ENCODE results near the gene PRR5.

Gene PRR5

GRCh38 chr22:44711241-44711560 is 9.2 kb downstream of the PRR5 start:
- no peaks in the 10 kb centered on the region for H3K4me1 ChIP-seq (ENCODE audit: insufficient read depth, poor library complexity, severe bottlenecking)
- no peaks in the 10 kb centered on the region for H3K36me3 ChIP-seq (ENCODE audit: low read depth)
- H3K27ac ChIP-seq (ENCODE audit: poor library complexity, severe bottlenecking), result no peak overlapping the region
- no peak for ATAC-seq (ENCODE audit: low read depth)
- no peaks in the 10 kb centered on the region for H3K9me3 ChIP-seq (ENCODE audit: severe bottlenecking)
- H3K4me3 ChIP-seq (ENCODE audit: severe bottlenecking), result no peak overlapping the region
- no peak for DNase-seq (ENCODE audit: low spot score)
- H3K27me3 ChIP-seq (ENCODE audit: insufficient read depth, poor library complexity, severe bottlenecking), result no peaks in the 10 kb centered on the region
- no peak for TF ChIP-seq CTCF (IDR thresholded peaks at IDR 0.05; ENCODE audit: poor library complexity, severe bottlenecking)

GRCh38 chr22:44711690-44712555 is 9.9 kb downstream of the PRR5 start:
- TF ChIP-seq CTCF (IDR thresholded peaks at IDR 0.05; ENCODE audit: poor library complexity, severe bottlenecking), result no peak
- no peak overlapping the region for H3K27ac ChIP-seq (ENCODE audit: poor library complexity, severe bottlenecking)

GRCh38 chr22:44712962-44713361 is 11.0 kb downstream of the PRR5 start:
- Histone ChIP-seq H3K4me3 (ENCODE audit: severe bottlenecking) (no peak overlapping the region), H3K27me3 (ENCODE audit: insufficient read depth, poor library complexity, severe bottlenecking) (no peaks in the 10 kb centered on the region), H3K4me1 (ENCODE audit: insufficient read depth, poor library complexity, severe bottlenecking) (no peaks in the 10 kb centered on the region), H3K36me3 (ENCODE audit: low read depth) (no peaks in the 10 kb centered on the region), H3K27ac (ENCODE audit: poor library complexity, severe bottlenecking) (no peak overlapping the region), H3K9me3 (ENCODE audit: severe bottlenecking) (no peaks in the 10 kb centered on the region)
- TF ChIP-seq CTCF (IDR thresholded peaks at IDR 0.05; ENCODE audit: poor library complexity, severe bottlenecking), result no peak
- DNase-seq (ENCODE audit: low spot score) (no peak), ATAC-seq (ENCODE audit: low read depth) (no peak)

More at GRCh38 chr22:44711690-44712555, 9.9 kb downstream of the PRR5 start:
- H3K36me3 ChIP-seq (ENCODE audit: low read depth), result no peaks in the 10 kb centered on the region
- DNase-seq (ENCODE audit: low spot score), result no peak
- no peaks in the 10 kb centered on the region for H3K27me3 ChIP-seq (ENCODE audit: insufficient read depth, poor library complexity, severe bottlenecking)
- no peaks in the 10 kb centered on the region for H3K4me1 ChIP-seq (ENCODE audit: insufficient read depth, poor library complexity, severe bottlenecking)
- H3K9me3 ChIP-seq (ENCODE audit: severe bottlenecking), result no peaks in the 10 kb centered on the region
- H3K4me3 ChIP-seq (ENCODE audit: severe bottlenecking), result no peak overlapping the region
- no peak for ATAC-seq (ENCODE audit: low read depth)

GRCh38 chr22:44714703-44715350 is 12.8 kb downstream of the PRR5 start:
- H3K9me3 ChIP-seq (ENCODE audit: severe bottlenecking), result no peaks in the 10 kb centered on the region
- H3K27ac ChIP-seq (ENCODE audit: poor library complexity, severe bottlenecking), result no peak overlapping the region
- no peak for ATAC-seq (ENCODE audit: low read depth)
- DNase-seq (ENCODE audit: low spot score), result no peak
- H3K27me3 ChIP-seq (ENCODE audit: insufficient read depth, poor library complexity, severe bottlenecking), result no peaks in the 10 kb centered on the region
- no peak for TF ChIP-seq CTCF (IDR thresholded peaks at IDR 0.05; ENCODE audit: poor library complexity, severe bottlenecking)
- no peaks in the 10 kb centered on the region for H3K36me3 ChIP-seq (ENCODE audit: low read depth)
- H3K4me1 ChIP-seq (ENCODE audit: insufficient read depth, poor library complexity, severe bottlenecking), result no peaks in the 10 kb centered on the region
- no peak overlapping the region for H3K4me3 ChIP-seq (ENCODE audit: severe bottlenecking)

- ATAC-seq (ENCODE audit: low read depth) (no peak), DNase-seq (ENCODE audit: low spot score) (no peak)
- H3K27me3 ChIP-seq (ENCODE audit: insufficient read depth, poor library complexity, severe bottlenecking), result no peaks in the 10 kb centered on the region
- TF ChIP-seq CTCF (IDR thresholded peaks at IDR 0.05; ENCODE audit: poor library complexity, severe bottlenecking), result no peak
- H3K36me3 ChIP-seq (ENCODE audit: low read depth), result no peaks in the 10 kb centered on the region
- H3K4me1 ChIP-seq (ENCODE audit: insufficient read depth, poor library complexity, severe bottlenecking), result no peaks in the 10 kb centered on the region
- no peak overlapping the region for H3K27ac ChIP-seq (ENCODE audit: poor library complexity, severe bottlenecking)
- no peaks in the 10 kb centered on the region for H3K9me3 ChIP-seq (ENCODE audit: severe bottlenecking)
- H3K4me3 ChIP-seq (ENCODE audit: severe bottlenecking), result no peak overlapping the region
These were observed 16.4 kb downstream of the PRR5 start for GRCh38 chr22:44718418-44718817.

Data from RWPE2 (cell line).